GM12865 (cell line): Measurements from ENCODE around the gene ZBED5.

ENCODE experiments used
- DNase-seq: peaks from one replicate; pipeline ENCODE4 v3.0.0; 2010; ENCODE audit warnings: low read depth
- H3K4me3 ChIP-seq: 2 replicates; pipeline ENCODE4 v1.5.1; 2011; ENCODE audit warnings: mild to moderate bottlenecking, low read depth, low read length, control low read depth
- TF ChIP-seq, protein P1 (sequence below): IDR thresholded peaks from 2 replicates; pipeline ENCODE4 v1.5.1; 2011; ENCODE audit warnings: low read length, control low read depth, low read depth, inconsistent platforms; ENCODE audit not compliant: insufficient read depth; ENCODE audit errors: missing control alignments

ZBED5 gene

DNA sequence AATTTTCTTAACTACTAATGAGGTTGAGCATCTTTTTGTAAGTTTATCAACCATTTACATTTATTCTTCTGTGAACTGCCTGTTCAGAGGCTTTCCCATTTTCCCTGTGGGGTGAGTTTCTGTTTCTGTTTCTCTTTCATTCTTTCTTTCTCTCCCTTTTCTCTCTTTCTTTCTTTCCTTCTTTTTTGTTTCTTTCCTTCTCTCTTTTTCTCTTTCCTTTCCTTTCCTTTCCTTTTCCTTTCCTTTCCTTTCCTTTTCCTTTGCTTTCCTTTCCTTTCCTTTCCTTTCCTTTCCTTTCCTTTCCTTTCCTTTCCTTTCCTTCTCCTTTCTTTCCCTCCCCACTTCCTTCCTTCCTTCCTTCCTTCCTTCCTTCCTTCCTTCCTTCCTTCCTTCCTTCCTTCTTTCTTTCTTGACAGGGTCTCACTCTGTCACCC lies 8.0 kb upstream of the ZBED5 start:
- TF ChIP-seq, protein P1, sequence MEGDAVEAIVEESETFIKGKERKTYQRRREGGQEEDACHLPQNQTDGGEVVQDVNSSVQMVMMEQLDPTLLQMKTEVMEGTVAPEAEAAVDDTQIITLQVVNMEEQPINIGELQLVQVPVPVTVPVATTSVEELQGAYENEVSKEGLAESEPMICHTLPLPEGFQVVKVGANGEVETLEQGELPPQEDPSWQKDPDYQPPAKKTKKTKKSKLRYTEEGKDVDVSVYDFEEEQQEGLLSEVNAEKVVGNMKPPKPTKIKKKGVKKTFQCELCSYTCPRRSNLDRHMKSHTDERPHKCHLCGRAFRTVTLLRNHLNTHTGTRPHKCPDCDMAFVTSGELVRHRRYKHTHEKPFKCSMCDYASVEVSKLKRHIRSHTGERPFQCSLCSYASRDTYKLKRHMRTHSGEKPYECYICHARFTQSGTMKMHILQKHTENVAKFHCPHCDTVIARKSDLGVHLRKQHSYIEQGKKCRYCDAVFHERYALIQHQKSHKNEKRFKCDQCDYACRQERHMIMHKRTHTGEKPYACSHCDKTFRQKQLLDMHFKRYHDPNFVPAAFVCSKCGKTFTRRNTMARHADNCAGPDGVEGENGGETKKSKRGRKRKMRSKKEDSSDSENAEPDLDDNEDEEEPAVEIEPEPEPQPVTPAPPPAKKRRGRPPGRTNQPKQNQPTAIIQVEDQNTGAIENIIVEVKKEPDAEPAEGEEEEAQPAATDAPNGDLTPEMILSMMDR = no peak
- H3K4me3 ChIP-seq = no peak overlapping the region
- DNase-seq = no peak

DNA sequence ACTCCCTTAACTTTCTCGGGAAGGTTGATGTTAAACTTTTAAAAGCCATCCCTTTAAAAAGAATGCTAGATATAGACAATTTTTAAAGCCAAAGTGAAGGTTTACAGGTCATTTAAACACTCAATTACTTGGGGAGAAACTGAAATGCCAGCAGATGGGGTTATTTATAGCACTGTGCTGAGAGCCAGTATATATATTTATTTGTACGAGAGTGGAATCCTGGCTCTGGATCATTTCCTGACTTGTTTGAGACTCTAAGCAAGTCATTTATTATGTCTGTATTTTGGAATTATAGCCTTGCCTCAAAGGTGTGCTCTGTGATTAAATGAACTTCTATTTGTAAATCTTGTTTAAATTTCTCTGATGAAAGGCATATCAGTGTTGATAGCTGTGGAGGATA lies 6.8 kb upstream of the ZBED5 start:
- no peak for DNase-seq
- TF ChIP-seq, protein P1 = no peak
- H3K4me3 ChIP-seq = no peak overlapping the region

DNA sequence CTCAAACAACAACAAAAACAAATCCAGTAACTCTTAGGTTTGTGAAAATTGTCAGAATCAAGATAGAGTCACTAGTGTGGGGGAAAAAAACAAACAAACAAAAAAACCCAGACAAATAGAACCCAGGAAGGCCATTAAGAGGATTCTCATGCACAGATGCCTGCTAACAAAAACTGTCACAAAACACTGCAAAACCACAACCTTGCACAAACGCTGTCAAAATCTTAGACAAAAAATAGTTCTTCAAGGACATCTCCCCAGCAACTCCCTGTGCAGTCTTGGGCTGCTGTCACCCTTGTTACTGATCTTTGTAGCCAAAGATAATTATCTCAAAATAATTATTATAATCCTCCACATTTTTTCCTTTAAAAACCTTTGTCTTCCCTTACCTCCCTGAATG lies 4.6 kb upstream of the ZBED5 start:
- DNase-seq = no peak
- H3K4me3 ChIP-seq = no peak overlapping the region
- TF ChIP-seq, protein P1 = no peak

DNA sequence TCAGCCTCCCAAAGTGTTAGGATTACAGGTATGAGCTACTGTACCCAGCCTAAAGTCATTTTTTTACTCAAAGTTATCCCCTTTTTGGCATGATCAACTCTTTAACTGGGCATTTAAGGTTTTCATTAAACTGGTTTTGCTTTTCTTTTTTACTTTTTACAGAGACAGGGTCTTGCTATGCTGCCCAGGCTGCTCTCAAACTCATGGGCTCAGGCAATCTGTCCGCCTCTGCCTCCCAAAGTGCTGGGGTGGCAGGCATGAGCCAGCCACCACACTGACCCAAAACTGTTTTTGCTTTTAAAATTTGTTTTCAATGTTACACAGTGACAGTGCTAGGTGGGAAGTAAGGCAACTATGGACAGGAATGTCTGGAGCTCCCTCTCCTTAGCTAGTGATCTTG lies 3.9 kb upstream of the ZBED5 start:
- DNase-seq = no peak
- H3K4me3 ChIP-seq = no peak overlapping the region
- TF ChIP-seq, protein P1 = no peak

DNA sequence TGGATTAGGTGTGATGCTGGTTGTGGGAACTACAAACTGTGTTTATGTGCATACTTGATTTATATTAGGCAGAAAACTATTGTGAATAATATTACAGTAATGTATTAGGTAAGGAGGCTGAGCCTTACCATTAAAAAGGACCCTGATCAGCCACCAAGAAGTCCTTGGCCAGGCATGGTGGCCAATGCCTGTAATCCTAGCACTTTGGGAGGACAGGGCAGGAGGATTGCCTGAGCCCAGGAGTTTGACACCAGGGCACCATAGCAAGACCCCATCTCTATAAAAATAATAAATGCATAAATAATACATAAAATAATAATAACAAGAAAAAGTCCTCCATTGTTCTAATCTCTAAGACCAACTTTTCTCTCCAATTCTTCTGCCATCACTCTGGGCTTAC lies 3.2 kb upstream of the ZBED5 start:
- no peak overlapping the region for H3K4me3 ChIP-seq
- TF ChIP-seq, protein P1 = no peak
- DNase-seq = no peak

DNA sequence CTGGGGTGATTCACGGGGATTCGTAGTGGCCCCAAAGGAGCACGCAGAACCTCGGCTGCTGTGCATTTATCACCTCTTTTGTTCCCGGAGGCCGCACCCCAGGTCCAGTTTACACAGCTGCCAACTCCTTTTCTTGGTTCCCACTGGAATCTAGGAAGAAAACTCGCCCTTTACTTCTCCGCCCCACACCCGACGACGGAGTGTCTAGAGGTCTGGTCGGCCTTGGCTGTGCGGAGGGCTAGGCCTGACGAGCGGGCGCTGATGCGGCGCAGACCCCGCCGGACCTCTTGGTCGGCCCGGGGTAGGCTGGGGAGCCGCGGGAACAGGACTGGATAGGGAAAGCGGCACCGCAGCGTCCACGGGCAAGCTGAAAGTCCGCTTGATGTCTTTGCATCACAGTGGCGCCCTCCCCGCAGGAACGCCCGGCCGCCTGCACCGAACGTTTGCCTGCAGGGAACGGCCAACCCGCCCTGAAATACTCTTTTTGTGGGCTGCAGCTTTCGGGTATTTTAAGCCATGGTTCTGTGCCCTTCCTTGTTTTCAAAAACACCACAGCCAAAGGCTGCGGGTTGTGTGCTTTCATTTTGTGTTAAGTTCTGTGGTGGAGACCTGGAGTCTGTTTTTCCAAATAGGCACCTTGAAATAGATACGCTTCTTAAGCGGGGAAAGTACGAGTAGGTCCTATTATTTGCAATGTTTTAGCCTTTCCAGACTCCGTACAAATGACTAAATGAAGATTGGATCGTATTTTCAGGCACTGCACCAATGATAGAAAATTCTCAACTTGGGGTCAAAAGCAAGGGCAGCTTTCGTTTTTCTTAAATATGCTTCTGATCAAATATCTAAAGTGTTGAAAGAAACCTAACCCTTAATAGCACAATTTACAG lies 829 bp upstream of the ZBED5 start:
- peak overlapping the region; percentile 95 for H3K4me3 ChIP-seq
- TF ChIP-seq, protein P1 = peak; percentile 10
- DNase-seq = peak; percentile 59

DNA sequence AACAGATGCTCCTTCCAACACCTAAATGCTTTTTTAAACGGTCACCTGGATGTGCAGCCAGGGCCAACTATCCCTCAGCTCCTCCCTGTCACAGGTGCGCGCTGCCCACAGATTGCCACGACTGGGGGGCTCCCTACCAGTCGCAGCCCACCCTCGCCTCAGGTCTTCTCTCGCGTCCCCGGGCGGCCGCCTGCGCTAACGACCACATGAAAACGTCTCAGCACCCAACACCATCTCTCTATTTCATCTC lies 469 bp downstream of the ZBED5 start:
- TF ChIP-seq, protein P1 = no peak
- peak overlapping the region; percentile 95 for H3K4me3 ChIP-seq
- DNase-seq = no peak
